Measurements from ENCODE around the gene RNF14.

Gene RNF14

GRCh38 chr5:141950207-141951005 lies 18.5 kb upstream of the RNF14 start:
- no peak overlapping the region for H3K4me3 ChIP-seq (ENCODE audit: low read length)
- no peak overlapping the region for H3K9ac ChIP-seq (ENCODE audit: low read length)
- H3K9me3 ChIP-seq (ENCODE audit: control insufficient read depth, low read depth, low read length): no peaks in the 10 kb centered on the region
- no peaks in the 10 kb centered on the region for H3K36me3 ChIP-seq (ENCODE audit: control insufficient read depth, low read depth, low read length)
- no peak overlapping the region for H3K27ac ChIP-seq (ENCODE audit: low read length)
- peaks cover 13% of the 10 kb centered on the region for H3K4me1 ChIP-seq (ENCODE audit: control insufficient read depth, low read depth, low read length)
- H3K27me3 ChIP-seq (ENCODE audit: control insufficient read depth, insufficient read depth, low read length): no peaks in the 10 kb centered on the region

GRCh38 chr5:141951332-141951781 lies 17.5 kb upstream of the RNF14 start:
- no peaks in the 10 kb centered on the region for H3K9me3 ChIP-seq (ENCODE audit: control insufficient read depth, low read depth, low read length)
- H3K4me3 ChIP-seq (ENCODE audit: low read length): no peak overlapping the region
- H3K9ac ChIP-seq (ENCODE audit: low read length): no peak overlapping the region
- H3K27me3 ChIP-seq (ENCODE audit: control insufficient read depth, insufficient read depth, low read length): no peaks in the 10 kb centered on the region
- peaks cover 5% of the 10 kb centered on the region for H3K4me1 ChIP-seq (ENCODE audit: control insufficient read depth, low read depth, low read length)
- no peak overlapping the region for H3K27ac ChIP-seq (ENCODE audit: low read length)
- no peaks in the 10 kb centered on the region for H3K36me3 ChIP-seq (ENCODE audit: control insufficient read depth, low read depth, low read length)

- Histone ChIP-seq H3K4me3 (ENCODE audit: low read length) (no peak overlapping the region), H3K9ac (ENCODE audit: low read length) (no peak overlapping the region), H3K4me1 (ENCODE audit: control insufficient read depth, low read depth, low read length) (peaks cover 5% of the 10 kb centered on the region), H3K36me3 (ENCODE audit: control insufficient read depth, low read depth, low read length) (no peaks in the 10 kb centered on the region), H3K27me3 (ENCODE audit: control insufficient read depth, insufficient read depth, low read length) (no peaks in the 10 kb centered on the region), H3K27ac (ENCODE audit: low read length) (no peak overlapping the region), H3K9me3 (ENCODE audit: control insufficient read depth, low read depth, low read length) (no peaks in the 10 kb centered on the region)
Measured at GRCh38 chr5:141952020-141952419, 16.9 kb upstream of the RNF14 start.

- Histone ChIP-seq H3K9ac (ENCODE audit: low read length) (no peak overlapping the region), H3K27ac (ENCODE audit: low read length) (no peak overlapping the region), H3K4me3 (ENCODE audit: low read length) (no peak overlapping the region), H3K4me1 (ENCODE audit: control insufficient read depth, low read depth, low read length) (peaks cover 5% of the 10 kb centered on the region), H3K36me3 (ENCODE audit: control insufficient read depth, low read depth, low read length) (no peaks in the 10 kb centered on the region), H3K27me3 (ENCODE audit: control insufficient read depth, insufficient read depth, low read length) (no peaks in the 10 kb centered on the region), H3K9me3 (ENCODE audit: control insufficient read depth, low read depth, low read length) (no peaks in the 10 kb centered on the region)
Measured at GRCh38 chr5:141954194-141954593, 14.7 kb upstream of the RNF14 start.

GRCh38 chr5:141957367-141957996 lies 11.4 kb upstream of the RNF14 start:
- no peaks in the 10 kb centered on the region for H3K9me3 ChIP-seq (ENCODE audit: control insufficient read depth, low read depth, low read length)
- H3K36me3 ChIP-seq (ENCODE audit: control insufficient read depth, low read depth, low read length): no peaks in the 10 kb centered on the region
- H3K4me3 ChIP-seq (ENCODE audit: low read length): no peak overlapping the region
- H3K4me1 ChIP-seq (ENCODE audit: control insufficient read depth, low read depth, low read length): peaks cover 9% of the 10 kb centered on the region
- no peak overlapping the region for H3K9ac ChIP-seq (ENCODE audit: low read length)
- H3K27me3 ChIP-seq (ENCODE audit: control insufficient read depth, insufficient read depth, low read length): no peaks in the 10 kb centered on the region
- no peak overlapping the region for H3K27ac ChIP-seq (ENCODE audit: low read length)

- Histone ChIP-seq H3K9ac (ENCODE audit: low read length) (no peak within 1 kb of the TSS), H3K36me3 (ENCODE audit: control insufficient read depth, low read depth, low read length) (no peaks in the 10 kb centered on the region), H3K27ac (ENCODE audit: low read length) (no peak within 1 kb of the TSS)
Measured at GRCh38 chr5:141958113-141958512, 10.8 kb upstream of the RNF14 start, which contains the start of gene PCDH12. Gene PCDH12, minus strand, starts transcription at chr5:141958202. Its CDS starts 351 bp downstream, at chr5:141957851.

GRCh38 chr5:141958546-141959172 lies 10.2 kb upstream of the RNF14 start:
- Histone ChIP-seq H3K36me3 (ENCODE audit: control insufficient read depth, low read depth, low read length) (no peaks in the 10 kb centered on the region), H3K4me3 (ENCODE audit: low read length) (no peak overlapping the region), H3K9me3 (ENCODE audit: control insufficient read depth, low read depth, low read length) (no peaks in the 10 kb centered on the region), H3K27me3 (ENCODE audit: control insufficient read depth, insufficient read depth, low read length) (no peaks in the 10 kb centered on the region), H3K27ac (ENCODE audit: low read length) (no peak overlapping the region), H3K4me1 (ENCODE audit: control insufficient read depth, low read depth, low read length) (peaks cover 9% of the 10 kb centered on the region), H3K9ac (ENCODE audit: low read length) (no peak overlapping the region)

More at GRCh38 chr5:141958113-141958512, 10.8 kb upstream of the RNF14 start, which contains the start of gene PCDH12:
- Histone ChIP-seq H3K4me3 (ENCODE audit: low read length) (no peak within 1 kb of the TSS), H3K27me3 (ENCODE audit: control insufficient read depth, insufficient read depth, low read length) (no peaks in the 10 kb centered on the region), H3K9me3 (ENCODE audit: control insufficient read depth, low read depth, low read length) (no peaks in the 10 kb centered on the region), H3K4me1 (ENCODE audit: control insufficient read depth, low read depth, low read length) (peaks cover 9% of the 10 kb centered on the region)

- H3K4me3 ChIP-seq (ENCODE audit: low read length): no peak overlapping the region
- no peaks in the 10 kb centered on the region for H3K9me3 ChIP-seq (ENCODE audit: control insufficient read depth, low read depth, low read length)
- no peaks in the 10 kb centered on the region for H3K36me3 ChIP-seq (ENCODE audit: control insufficient read depth, low read depth, low read length)
- no peaks in the 10 kb centered on the region for H3K27me3 ChIP-seq (ENCODE audit: control insufficient read depth, insufficient read depth, low read length)
- H3K4me1 ChIP-seq (ENCODE audit: control insufficient read depth, low read depth, low read length): peaks cover 9% of the 10 kb centered on the region
- no peak overlapping the region for H3K9ac ChIP-seq (ENCODE audit: low read length)
- no peak overlapping the region for H3K27ac ChIP-seq (ENCODE audit: low read length)
Measured at GRCh38 chr5:141960018-141960417, 8.9 kb upstream of the RNF14 start.

- H3K27me3 ChIP-seq (ENCODE audit: control insufficient read depth, insufficient read depth, low read length): no peaks in the 10 kb centered on the region
- peaks cover 9% of the 10 kb centered on the region for H3K4me1 ChIP-seq (ENCODE audit: control insufficient read depth, low read depth, low read length)
- H3K9ac ChIP-seq (ENCODE audit: low read length): no peak overlapping the region
- H3K36me3 ChIP-seq (ENCODE audit: control insufficient read depth, low read depth, low read length): no peaks in the 10 kb centered on the region
- no peak overlapping the region for H3K4me3 ChIP-seq (ENCODE audit: low read length)
- H3K27ac ChIP-seq (ENCODE audit: low read length): no peak overlapping the region
- H3K9me3 ChIP-seq (ENCODE audit: control insufficient read depth, low read depth, low read length): no peaks in the 10 kb centered on the region
Measured at GRCh38 chr5:141960449-141961323, 8.2 kb upstream of the RNF14 start.

GRCh38 chr5:141961466-141961865 lies 7.4 kb upstream of the RNF14 start:
- Histone ChIP-seq H3K4me1 (ENCODE audit: control insufficient read depth, low read depth, low read length) (peaks cover 9% of the 10 kb centered on the region), H3K36me3 (ENCODE audit: control insufficient read depth, low read depth, low read length) (no peaks in the 10 kb centered on the region), H3K9ac (ENCODE audit: low read length) (no peak overlapping the region), H3K4me3 (ENCODE audit: low read length) (no peak overlapping the region), H3K27ac (ENCODE audit: low read length) (no peak overlapping the region), H3K9me3 (ENCODE audit: control insufficient read depth, low read depth, low read length) (no peaks in the 10 kb centered on the region), H3K27me3 (ENCODE audit: control insufficient read depth, insufficient read depth, low read length) (no peaks in the 10 kb centered on the region)

- Histone ChIP-seq H3K4me3 (ENCODE audit: low read length) (no peak overlapping the region), H3K9ac (ENCODE audit: low read length) (no peak overlapping the region), H3K9me3 (ENCODE audit: control insufficient read depth, low read depth, low read length) (no peaks in the 10 kb centered on the region), H3K36me3 (ENCODE audit: control insufficient read depth, low read depth, low read length) (no peaks in the 10 kb centered on the region), H3K4me1 (ENCODE audit: control insufficient read depth, low read depth, low read length) (peaks cover 14% of the 10 kb centered on the region), H3K27ac (ENCODE audit: low read length) (no peak overlapping the region), H3K27me3 (ENCODE audit: control insufficient read depth, insufficient read depth, low read length) (no peaks in the 10 kb centered on the region)
Measured at GRCh38 chr5:141963701-141964100, 5.2 kb upstream of the RNF14 start.
